ENCODE results near the gene FGD2.

- TF ChIP-seq CTCF (conservative IDR thresholded peaks at IDR 0.05; ENCODE audit: low read length), result no peak
- TF ChIP-seq EZH2phosphoT487 (IDR thresholded peaks at IDR 0.05; ENCODE audit: borderline replicate concordance), result no peak
Observed at GRCh38 chr6:37020812-37021211, 15.4 kb downstream of the FGD2 start.

Measured in Loucy (cell line).